Fibroblast of skin of left biceps (primary cell): ENCODE data around the gene HOXC11.

ENCODE experiments used
- DNase-seq, 2 experiments: peaks; one replicate each; pipeline ENCODE4 v3.0.0-alpha.2; 2013; ENCODE audit warnings: low read depth in 2 of 2

HOXC11 gene

DNA sequence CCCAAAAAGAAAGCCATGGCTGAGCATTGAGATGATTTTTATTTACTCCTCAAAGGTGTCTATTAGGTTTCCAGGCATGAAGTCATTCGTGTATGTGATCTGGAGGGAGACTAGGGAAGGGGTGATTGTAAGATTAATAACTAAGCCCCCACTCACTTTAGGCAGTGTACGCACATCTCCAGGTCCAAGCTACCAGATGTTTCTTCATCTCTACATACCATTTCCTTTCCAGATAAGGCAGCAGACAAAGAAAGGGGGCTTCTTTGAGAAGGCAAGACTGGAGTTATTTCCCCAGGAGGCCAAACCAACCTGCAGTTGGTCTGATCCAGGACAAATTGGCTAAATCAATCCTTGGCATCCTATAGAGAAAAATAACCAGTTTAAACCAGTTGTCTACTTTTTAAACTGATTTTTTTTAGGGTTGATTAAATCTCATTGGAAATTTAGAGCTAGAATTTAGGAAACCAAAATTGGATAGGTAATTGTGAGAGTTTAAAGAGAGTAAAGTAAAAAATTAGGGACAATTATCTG, 30.4 kb upstream of the HOXC11 start:
- no peak for DNase-seq

DNA sequence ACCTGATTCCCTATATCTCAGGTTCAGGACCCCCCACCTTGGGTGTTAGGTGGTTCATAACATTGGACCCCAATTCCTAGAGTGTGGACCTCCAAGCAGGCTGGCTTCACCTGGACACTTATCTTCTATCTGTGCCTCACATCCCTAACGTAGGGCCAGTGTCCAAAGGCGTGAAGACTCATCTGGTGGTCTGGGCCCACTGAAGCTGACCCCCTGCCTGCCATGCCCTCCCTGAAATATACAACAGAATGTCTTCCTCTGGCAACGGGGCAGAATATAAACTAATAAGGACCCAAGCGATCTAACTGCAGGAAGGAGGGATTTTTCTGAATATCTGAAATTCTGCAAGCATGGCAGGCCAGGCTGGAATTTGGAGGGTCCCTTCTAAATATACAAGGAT, 28.7 kb upstream of the HOXC11 start:
- no peak for DNase-seq

GRCh38 chr12:53944907-53945847, 27.7 kb upstream of the HOXC11 start:
- no peak for DNase-seq

DNA sequence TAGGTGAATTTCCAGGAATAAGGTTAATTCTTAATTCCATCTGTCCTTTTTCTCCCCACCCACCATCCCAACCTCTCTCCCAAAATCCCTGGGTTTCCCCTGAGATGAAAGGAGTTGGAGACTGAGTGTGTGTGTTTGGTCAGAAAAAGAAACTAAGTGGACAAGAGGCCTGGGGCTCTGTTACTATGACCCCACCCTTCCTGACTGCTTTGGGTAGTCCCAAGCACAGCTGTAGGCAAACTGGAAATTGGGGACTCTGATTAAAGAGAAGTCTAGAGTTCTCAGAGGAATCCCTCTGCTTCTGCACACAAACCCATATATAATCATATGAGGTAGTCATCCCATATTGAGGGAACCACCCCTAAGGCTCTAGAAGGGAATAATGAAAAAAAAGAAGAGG, 25.2 kb upstream of the HOXC11 start:
- DNase-seq, result no peak

GRCh38 chr12:53948650-53949593, 24.0 kb upstream of the HOXC11 start:
- no peak for DNase-seq

DNA sequence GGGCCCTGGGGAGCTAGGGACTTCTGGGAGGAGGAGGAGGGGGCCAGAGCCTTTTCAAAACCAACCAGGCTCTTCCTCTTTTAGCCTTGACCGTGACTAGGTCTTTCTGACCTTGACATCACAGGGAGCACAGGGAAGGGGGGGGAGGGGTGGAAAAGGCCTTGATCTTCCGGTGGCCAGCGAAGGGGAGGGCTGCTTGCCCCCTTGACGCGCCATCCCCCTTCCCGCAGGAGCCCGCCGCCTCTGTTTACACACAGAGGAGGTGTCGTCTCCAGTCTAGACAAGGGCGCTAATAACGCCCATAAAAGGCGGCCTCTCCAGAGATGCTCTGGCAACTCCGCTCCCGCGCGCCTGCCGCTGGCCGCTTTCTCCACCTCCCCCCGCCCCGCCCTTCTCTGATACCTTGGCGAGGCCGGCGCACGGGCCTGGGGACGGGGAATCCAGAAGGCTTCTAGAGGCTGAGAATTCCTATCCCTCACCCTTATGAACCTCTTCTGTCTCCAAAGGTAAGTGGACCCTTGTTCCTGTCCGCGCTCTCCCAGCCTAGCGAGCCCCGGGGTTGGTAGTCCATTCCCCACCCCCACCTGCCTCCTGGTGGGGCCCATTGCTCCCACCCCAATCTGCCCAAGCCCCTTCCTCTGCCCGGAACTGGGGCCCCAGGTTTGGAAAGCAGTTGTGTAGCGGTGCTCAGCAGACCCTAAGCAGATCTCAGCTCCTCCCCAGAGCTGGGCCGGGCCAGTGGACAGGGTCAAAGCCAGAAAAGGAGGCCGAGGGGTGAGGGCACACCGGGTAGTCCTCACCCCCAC, 23.1 kb upstream of the HOXC11 start:
- no peak for DNase-seq

DNA sequence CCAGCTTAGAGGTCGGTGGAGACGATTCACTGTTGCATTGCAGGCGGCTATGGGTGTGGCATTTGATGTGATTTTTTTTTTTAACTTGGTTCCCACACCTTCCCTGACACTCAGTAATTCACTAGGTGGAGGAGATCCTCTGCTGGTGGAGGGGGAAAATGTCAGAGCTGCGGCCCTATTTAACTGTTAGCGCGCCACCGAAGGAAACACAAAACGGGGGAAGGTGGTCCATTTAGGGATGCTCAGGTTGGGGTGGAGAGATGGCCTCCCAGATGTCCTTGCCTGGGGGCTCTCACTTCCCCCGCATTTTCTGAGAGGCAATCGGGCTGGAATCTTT, 22.5 kb upstream of the HOXC11 start:
- no peak for DNase-seq

DNA sequence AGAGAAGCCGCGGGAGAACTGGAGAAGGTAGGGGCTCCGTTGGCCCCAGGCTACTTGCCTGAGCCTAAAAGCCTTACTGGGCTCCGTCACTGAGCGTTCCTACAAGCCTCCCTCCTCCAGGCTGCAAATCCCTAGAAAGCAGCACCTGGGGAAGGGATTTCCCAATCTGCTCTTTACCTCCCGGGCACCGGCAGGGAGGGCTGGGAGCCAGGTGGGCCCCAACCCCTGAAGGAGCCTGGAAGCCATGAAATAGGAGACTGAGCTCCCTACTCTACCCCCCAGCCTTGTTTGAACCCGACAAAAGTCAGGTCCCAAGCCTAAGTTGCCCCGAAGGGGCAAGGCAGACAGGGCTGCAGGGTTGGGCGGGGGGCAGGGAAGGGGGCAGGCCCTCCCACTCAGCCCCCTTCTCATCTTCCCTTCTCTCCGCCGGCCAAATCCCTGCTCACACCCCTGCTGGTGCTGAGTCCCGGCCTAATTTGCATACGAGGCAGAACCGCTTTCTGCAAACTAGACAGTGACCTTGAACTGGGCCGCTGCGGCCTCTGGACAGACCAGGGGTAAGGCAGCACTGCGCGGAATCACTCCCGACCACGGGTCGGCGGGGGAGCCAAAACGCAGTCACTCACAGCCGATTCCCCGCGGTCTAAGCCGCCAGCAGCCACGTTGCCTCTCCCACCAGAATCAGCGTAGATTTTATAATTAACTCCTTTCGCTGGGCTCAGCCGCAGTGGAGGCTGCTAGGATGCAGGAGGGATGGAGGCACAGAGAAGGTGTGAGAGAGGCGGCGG, 21.9 kb upstream of the HOXC11 start:
- no peak for DNase-seq

DNA sequence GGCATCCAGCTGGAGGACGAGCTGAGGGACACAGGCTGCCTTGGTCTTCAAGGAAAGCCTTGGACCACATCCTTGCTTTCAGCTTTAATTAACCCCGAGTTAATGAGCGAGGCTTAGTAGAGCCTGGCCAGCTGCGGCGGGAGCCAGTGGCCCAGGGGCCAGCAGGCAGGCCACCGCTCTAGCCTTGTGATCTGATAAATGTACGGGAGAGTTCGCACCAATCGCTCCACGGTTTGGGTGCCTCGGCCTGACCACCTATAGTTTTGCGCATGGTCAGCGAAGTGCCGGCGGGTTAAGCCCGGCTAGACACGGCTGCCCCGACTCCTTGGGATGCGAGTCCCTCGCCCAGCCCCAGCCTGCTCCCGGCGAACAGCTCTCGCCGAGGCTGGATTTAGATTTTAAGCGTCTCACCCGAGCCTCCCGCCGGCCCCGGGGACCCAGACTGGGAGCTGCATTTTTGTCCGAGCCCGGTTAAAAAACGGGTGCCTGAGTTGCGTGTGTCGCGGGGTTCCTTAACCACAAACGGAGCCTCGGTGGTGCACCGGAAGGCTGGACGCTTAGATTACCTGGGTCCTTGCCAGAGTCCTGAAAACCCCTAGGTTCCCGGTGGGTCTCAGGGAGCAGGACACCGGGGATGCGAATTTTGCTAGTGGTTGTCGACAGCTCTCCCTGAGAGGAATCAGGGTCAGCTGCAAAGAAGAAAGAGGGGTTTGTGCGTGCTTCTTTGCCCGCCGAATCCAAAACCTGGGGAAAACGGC, 21.2 kb upstream of the HOXC11 start:
- DNase-seq, result no peak

DNA sequence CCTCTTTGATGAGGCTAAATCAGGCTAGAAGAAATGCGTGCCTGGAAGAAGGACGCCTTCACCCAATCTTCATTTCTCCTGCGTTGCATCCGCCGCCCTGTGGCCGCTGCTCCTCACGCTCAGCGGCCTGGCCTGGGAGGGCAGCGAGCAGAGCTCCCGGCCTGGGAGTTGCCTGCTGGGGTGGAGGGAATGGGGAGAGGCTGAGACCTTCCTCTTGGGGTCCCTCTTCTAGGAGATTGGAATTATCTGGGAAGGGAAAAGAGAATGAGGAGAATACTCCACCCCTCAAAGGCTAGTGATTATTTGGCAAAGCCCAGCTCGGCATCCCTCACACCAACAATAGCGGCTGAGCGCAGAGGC, 20.6 kb upstream of the HOXC11 start:
- DNase-seq, result no peak

- DNase-seq, result no peak
These were observed 19.8 kb upstream of the HOXC11 start for GRCh38 chr12:53952871-53953734.

- DNase-seq, result no peak
These were observed 18.9 kb upstream of the HOXC11 start for GRCh38 chr12:53953831-53954693.

DNA sequence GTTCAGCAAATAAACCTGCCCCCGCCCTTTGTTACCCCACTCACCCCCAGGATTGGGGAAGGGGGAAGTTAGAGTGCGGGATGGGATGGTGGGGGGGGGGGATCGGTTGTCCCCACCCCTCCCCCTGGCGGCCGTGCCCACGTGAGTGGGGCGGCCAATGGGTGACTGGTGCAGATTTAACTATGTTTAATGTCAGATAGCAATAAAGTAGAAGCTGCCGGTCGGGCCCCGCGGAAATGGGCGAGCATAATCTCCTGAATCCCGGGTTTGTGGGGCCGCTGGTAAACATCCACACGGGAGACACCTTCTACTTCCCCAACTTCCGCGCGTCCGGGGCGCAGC, 18.3 kb upstream of the HOXC11 start, which contains the start of gene HOXC12:
Gene HOXC12, plus strand, starts transcription at position 210 of the 342 bp plus-strand sequence. Its CDS starts 27 bp downstream, at position 237.
- no peak for DNase-seq

- no peak for DNase-seq
These were observed 17.7 kb upstream of the HOXC11 start for GRCh38 chr12:53955036-53955775.

- DNase-seq, result no peak
These were observed 17.1 kb upstream of the HOXC11 start for GRCh38 chr12:53955776-53956250.

DNA sequence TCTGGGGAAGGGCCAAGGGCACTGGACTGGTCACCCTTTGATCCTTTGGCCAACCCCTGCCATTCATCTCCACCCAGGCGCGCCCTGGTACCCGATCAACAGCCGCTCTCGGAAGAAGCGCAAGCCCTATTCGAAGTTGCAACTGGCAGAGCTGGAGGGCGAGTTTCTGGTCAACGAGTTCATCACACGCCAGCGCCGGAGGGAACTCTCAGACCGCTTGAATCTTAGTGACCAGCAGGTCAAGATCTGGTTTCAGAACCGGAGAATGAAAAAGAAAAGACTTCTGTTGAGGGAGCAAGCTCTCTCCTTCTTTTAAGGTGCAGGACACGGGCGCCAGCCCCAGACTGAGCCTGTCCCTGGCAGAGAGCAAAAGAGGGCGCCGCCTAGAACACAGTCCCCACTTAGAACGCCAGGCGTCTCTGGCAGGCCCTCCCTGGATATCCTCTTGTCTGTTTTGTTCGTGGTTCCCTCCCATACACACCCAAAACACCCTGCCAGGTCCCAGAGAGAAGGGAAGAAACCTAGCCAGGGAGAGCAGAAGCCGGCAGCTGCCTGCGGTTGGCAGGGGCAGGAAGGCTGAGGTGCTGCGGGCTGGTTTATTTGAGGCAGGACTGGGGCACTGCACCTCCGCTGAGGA, 16.6 kb upstream of the HOXC11 start:
- no peak for DNase-seq
